ENCODE measurements around the gene INPP5A. TPM values are rescaled to one million over a fixed set of nuclear protein-coding genes. Genes with fewer than 3 reads are reported as not detected.

Gene INPP5A
- total RNA-seq, 1 donor from 2014 or later = 14.2 TPM

DNA sequence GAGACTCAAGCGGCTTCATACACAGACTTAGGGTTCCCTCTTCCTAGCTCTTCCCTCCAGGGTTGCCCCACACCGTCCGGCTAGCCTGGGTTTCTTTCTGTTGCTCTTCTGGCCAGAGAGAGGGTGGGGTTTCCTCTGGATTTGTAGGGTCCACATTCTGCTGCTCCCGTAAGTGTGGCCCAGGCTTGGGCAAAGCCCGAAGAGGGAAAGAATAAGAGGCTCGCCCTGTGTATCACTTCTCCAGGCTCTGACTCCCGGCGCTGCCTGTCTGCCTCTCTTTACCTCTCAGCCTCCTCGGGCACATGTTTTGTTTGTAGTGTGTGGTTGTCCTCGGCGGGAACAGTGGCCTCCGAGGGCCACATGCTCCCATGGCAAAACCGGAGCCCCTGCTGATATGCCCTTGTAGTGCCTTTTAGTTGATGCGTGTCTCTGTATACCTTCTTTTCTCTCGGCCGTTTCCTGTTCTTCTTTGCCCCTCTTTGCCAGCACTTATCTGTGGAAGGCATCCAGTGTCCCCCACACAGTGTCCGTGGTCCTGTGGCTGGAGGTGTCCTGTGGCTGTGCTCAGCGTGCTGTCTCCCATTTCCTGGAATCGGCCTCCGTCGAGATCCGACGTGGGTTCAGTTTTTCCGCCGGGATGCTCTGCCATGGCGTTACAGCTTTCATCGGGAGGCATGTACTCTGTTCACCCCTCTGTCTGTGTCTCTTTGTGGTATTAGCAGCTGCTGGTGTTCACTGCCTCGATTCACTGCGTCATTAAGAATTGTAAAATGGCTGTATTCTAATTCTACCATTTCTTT lies 102.9 kb downstream of the INPP5A start:
- no peak for DNase-seq (ENCODE audit: low spot score)
- H3F3A ChIP-seq (ENCODE audit: low read depth) = no peaks in the 10 kb centered on the region
- H3K9me3 ChIP-seq (ENCODE audit: low read depth) = no peaks in the 10 kb centered on the region
- Mint-ChIP-seq H3K4me3 (no peak overlapping the region), H3K4me1 (peaks cover 13% of the 10 kb centered on the region), H3K9me3 (peaks cover 2% of the 10 kb centered on the region), H3K36me3 (peaks cover 6% of the 10 kb centered on the region), H3K27me3 (ENCODE audit: insufficient read depth, low read depth) (no peaks in the 10 kb centered on the region), H3K27ac (no peak overlapping the region)
- no peak overlapping the region for H2AFZ ChIP-seq (replicated peaks)
- peaks cover 7% of the 10 kb centered on the region for H4K20me1 ChIP-seq (ENCODE audit: low read depth)
- no peak overlapping the region for H3K4me2 ChIP-seq
- no peaks in the 10 kb centered on the region for H3K36me3 ChIP-seq
- no peaks in the 10 kb centered on the region for H3K27me3 ChIP-seq
- H3K27ac ChIP-seq = no peak overlapping the region
- TF ChIP-seq, protein P1, sequence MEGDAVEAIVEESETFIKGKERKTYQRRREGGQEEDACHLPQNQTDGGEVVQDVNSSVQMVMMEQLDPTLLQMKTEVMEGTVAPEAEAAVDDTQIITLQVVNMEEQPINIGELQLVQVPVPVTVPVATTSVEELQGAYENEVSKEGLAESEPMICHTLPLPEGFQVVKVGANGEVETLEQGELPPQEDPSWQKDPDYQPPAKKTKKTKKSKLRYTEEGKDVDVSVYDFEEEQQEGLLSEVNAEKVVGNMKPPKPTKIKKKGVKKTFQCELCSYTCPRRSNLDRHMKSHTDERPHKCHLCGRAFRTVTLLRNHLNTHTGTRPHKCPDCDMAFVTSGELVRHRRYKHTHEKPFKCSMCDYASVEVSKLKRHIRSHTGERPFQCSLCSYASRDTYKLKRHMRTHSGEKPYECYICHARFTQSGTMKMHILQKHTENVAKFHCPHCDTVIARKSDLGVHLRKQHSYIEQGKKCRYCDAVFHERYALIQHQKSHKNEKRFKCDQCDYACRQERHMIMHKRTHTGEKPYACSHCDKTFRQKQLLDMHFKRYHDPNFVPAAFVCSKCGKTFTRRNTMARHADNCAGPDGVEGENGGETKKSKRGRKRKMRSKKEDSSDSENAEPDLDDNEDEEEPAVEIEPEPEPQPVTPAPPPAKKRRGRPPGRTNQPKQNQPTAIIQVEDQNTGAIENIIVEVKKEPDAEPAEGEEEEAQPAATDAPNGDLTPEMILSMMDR (IDR thresholded peaks at IDR 0.05) = no peak
- no peak for TF ChIP-seq EZH2phosphoT487 (IDR thresholded peaks at IDR 0.05)
- TF ChIP-seq EZH2 (IDR thresholded peaks at IDR 0.05) = no peak
- no peaks in the 10 kb centered on the region for H3K79me2 ChIP-seq (ENCODE audit: low read depth)
- H3K9ac ChIP-seq = no peak overlapping the region
- no peaks in the 10 kb centered on the region for H3K4me1 ChIP-seq
- no peak overlapping the region for H3K4me3 ChIP-seq

DNA sequence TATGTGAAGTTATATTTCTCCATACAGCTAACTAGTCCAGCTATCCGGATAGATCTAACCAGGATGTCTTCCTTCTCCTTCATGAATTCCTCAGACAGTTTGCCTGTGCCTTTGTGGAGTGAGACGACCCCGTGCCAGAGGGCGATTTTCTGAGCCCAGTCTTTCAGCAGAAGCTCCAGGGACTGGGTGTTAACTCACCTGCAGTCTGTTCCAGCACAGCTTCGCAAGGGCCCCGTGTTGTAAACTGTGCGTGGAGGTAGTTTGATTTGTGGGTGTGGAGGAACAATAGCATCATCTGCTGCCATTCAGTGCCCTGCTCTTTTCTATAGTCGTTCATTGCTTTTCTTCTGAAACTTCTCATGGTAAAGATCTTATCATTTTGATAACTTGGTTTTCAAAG lies 103.8 kb downstream of the INPP5A start:
- no peaks in the 10 kb centered on the region for H3K27me3 Mint-ChIP-seq (ENCODE audit: insufficient read depth, low read depth)
- Histone ChIP-seq H3K9ac (no peak overlapping the region), H4K20me1 (ENCODE audit: low read depth) (peaks cover 4% of the 10 kb centered on the region), H3K79me2 (ENCODE audit: low read depth) (no peaks in the 10 kb centered on the region), H3K9me3 (ENCODE audit: low read depth) (no peaks in the 10 kb centered on the region), H3K27ac (no peak overlapping the region), H3K4me2 (no peak overlapping the region), H3F3A (ENCODE audit: low read depth) (no peaks in the 10 kb centered on the region), H3K4me1 (no peaks in the 10 kb centered on the region), H3K36me3 (no peaks in the 10 kb centered on the region), H3K4me3 (no peak overlapping the region), H2AFZ (replicated peaks) (no peak overlapping the region), H3K27me3 (no peaks in the 10 kb centered on the region)
- DNase-seq (ENCODE audit: low spot score) = no peak
- no peak overlapping the region for H3K4me3 Mint-ChIP-seq
- H3K4me1 Mint-ChIP-seq = peaks cover 13% of the 10 kb centered on the region
- peaks cover 6% of the 10 kb centered on the region for H3K36me3 Mint-ChIP-seq
- no peak overlapping the region for H3K27ac Mint-ChIP-seq
- no peak for TF ChIP-seq EZH2 (IDR thresholded peaks at IDR 0.05)
- no peak for TF ChIP-seq EZH2phosphoT487 (IDR thresholded peaks at IDR 0.05)
- TF ChIP-seq, protein P1 (IDR thresholded peaks at IDR 0.05) = no peak
- H3K9me3 Mint-ChIP-seq = peaks cover 2% of the 10 kb centered on the region

DNA sequence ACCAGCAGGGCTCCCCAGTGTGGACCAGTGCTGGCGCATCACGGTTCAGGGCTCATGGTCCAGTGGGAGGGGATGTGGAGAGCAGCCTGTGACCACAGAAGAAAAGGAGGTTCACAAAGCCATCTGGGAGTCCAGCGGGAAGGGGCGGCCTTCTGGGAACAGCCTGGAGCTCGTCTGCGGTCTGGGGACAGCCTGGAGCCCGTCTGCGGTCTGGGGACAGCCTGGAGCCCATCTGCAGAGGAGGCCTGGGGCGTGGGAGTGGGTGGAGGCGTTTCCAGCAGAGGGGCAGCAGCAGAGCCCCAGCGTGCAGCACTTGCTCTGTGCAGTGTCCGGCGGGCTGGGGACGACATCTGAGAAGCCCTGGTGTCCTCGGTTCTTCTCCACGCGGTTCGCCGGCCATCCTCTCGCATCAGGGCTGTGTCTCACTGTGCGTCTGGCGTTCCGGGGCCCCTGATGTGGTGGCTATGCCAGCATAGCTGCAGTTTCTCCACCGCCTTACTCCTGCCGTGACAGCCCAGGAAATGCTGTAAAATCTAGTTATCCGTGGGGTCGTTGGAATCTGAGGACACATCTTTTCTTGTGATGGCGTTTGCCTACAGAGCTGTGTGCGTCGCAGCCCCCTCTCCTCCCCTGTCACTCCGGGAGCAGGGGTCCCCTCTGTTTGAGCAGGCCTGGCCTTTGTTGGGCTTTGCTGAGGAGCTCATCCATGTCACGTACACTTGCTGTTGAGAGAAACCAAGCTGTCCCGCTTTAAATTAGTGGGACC lies 104.6 kb downstream of the INPP5A start:
- Histone ChIP-seq H3K4me2 (no peak overlapping the region), H3K27ac (no peak overlapping the region), H3K9ac (no peak overlapping the region), H3K4me3 (no peak overlapping the region), H3K36me3 (no peaks in the 10 kb centered on the region), H4K20me1 (ENCODE audit: low read depth) (peaks cover 4% of the 10 kb centered on the region), H3K79me2 (ENCODE audit: low read depth) (no peaks in the 10 kb centered on the region), H3K4me1 (no peaks in the 10 kb centered on the region), H2AFZ (replicated peaks) (no peak overlapping the region), H3K9me3 (ENCODE audit: low read depth) (no peaks in the 10 kb centered on the region), H3F3A (ENCODE audit: low read depth) (no peaks in the 10 kb centered on the region), H3K27me3 (no peaks in the 10 kb centered on the region)
- Mint-ChIP-seq H3K4me1 (peaks cover 11% of the 10 kb centered on the region), H3K4me3 (no peak overlapping the region), H3K27me3 (ENCODE audit: insufficient read depth, low read depth) (no peaks in the 10 kb centered on the region), H3K9me3 (peaks cover 2% of the 10 kb centered on the region), H3K36me3 (peaks cover 6% of the 10 kb centered on the region), H3K27ac (no peak overlapping the region)
- no peak for DNase-seq (ENCODE audit: low spot score)
- TF ChIP-seq EZH2 (IDR thresholded peaks at IDR 0.05) = no peak

DNA sequence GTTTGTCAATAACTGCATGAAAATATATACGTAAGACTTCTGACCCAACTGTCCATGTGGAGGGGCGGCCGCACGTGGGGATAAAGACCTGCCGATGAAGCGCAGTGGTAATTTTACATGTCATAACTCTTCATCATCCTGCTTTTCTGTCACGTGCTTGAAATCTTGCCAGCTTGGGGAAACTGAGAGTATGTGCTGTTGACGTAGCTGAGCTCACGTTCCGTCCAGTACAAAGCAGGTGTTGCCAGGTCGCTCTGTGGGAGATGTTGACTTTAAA lies 105.1 kb downstream of the INPP5A start:
- H3K27me3 ChIP-seq = no peaks in the 10 kb centered on the region
- peaks cover 4% of the 10 kb centered on the region for H4K20me1 ChIP-seq (ENCODE audit: low read depth)
- no peaks in the 10 kb centered on the region for H3K9me3 ChIP-seq (ENCODE audit: low read depth)
- no peak for DNase-seq (ENCODE audit: low spot score)
- H3K4me2 ChIP-seq = no peak overlapping the region
- no peaks in the 10 kb centered on the region for H3F3A ChIP-seq (ENCODE audit: low read depth)
- Mint-ChIP-seq H3K36me3 (peaks cover 6% of the 10 kb centered on the region), H3K4me3 (no peak overlapping the region), H3K27me3 (ENCODE audit: insufficient read depth, low read depth) (no peaks in the 10 kb centered on the region), H3K27ac (peak overlapping the region; percentile 3), H3K9me3 (peaks cover 2% of the 10 kb centered on the region), H3K4me1 (peaks cover 9% of the 10 kb centered on the region)
- H3K36me3 ChIP-seq = no peaks in the 10 kb centered on the region
- no peak overlapping the region for H3K4me3 ChIP-seq
- H2AFZ ChIP-seq (replicated peaks) = no peak overlapping the region
- no peaks in the 10 kb centered on the region for H3K4me1 ChIP-seq
- no peaks in the 10 kb centered on the region for H3K79me2 ChIP-seq (ENCODE audit: low read depth)
- TF ChIP-seq EZH2 (IDR thresholded peaks at IDR 0.05) (no peak), EZH2phosphoT487 (IDR thresholded peaks at IDR 0.05) (no peak)
- TF ChIP-seq, protein P1 (IDR thresholded peaks at IDR 0.05) = no peak
- H3K9ac ChIP-seq = no peak overlapping the region
- no peak overlapping the region for H3K27ac ChIP-seq
